ENCODE results near the gene ACVRL1. TPM values are rescaled to one million over a fixed set of nuclear protein-coding genes. Genes with fewer than 3 reads are reported as not detected.

Gene ACVRL1
- total and polyA plus RNA-seq, 2 experiments from 2014 or later = 1.4 to 4.6 TPM

DNA sequence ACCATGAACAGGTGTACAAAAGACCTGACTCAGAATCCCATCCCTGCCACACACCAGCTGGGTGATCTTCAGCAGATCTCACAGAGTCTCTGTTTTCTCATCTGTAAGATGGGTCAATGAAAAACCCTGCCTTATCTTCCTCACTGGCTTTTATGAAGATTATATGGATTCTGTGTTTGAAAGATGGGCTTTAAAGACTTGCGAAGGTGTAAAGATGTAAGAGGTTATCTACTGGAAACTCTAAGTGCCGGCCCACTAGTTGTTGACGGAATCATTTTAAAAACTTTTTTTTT, 34.7 kb upstream of the ACVRL1 start:
- WGBS (ENCODE audit: low lambda C conversion rate, missing lambda C conversion rate) = 90% methylated on average over 3 of the region's 3 CpGs
- H2AFZ ChIP-seq = no peak overlapping the region
- DNase-seq (ENCODE audit: low spot score) = no peak
- no peak overlapping the region for H3K4me2 ChIP-seq
- H4K20me1 ChIP-seq (ENCODE audit: insufficient read depth, poor library complexity, severe bottlenecking) = no peaks in the 10 kb centered on the region
- H3K9me3 ChIP-seq (ENCODE audit: low read depth) = no peaks in the 10 kb centered on the region
- H3K36me3 ChIP-seq (replicated peaks; ENCODE audit: insufficient read depth, low read depth) = no peaks in the 10 kb centered on the region
- H3K4me1 ChIP-seq (ENCODE audit: insufficient read depth) = peaks cover 15% of the 10 kb centered on the region
- H3K27me3 ChIP-seq = peaks cover 8% of the 10 kb centered on the region
- H3K4me3 ChIP-seq = no peak overlapping the region
- H3K79me2 ChIP-seq = no peaks in the 10 kb centered on the region
- no peaks in the 10 kb centered on the region for H3K9me2 ChIP-seq (replicated peaks; ENCODE audit: insufficient read depth)
- TF ChIP-seq, protein P1, sequence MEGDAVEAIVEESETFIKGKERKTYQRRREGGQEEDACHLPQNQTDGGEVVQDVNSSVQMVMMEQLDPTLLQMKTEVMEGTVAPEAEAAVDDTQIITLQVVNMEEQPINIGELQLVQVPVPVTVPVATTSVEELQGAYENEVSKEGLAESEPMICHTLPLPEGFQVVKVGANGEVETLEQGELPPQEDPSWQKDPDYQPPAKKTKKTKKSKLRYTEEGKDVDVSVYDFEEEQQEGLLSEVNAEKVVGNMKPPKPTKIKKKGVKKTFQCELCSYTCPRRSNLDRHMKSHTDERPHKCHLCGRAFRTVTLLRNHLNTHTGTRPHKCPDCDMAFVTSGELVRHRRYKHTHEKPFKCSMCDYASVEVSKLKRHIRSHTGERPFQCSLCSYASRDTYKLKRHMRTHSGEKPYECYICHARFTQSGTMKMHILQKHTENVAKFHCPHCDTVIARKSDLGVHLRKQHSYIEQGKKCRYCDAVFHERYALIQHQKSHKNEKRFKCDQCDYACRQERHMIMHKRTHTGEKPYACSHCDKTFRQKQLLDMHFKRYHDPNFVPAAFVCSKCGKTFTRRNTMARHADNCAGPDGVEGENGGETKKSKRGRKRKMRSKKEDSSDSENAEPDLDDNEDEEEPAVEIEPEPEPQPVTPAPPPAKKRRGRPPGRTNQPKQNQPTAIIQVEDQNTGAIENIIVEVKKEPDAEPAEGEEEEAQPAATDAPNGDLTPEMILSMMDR (IDR thresholded peaks at IDR 0.05; ENCODE audit: poor library complexity) = no peak
- TF ChIP-seq EZH2phosphoT487 (IDR thresholded peaks at IDR 0.05; ENCODE audit: low read depth, severe bottlenecking, unreplicated experiment) (no peak), EZH2 (IDR thresholded peaks at IDR 0.05; ENCODE audit: borderline replicate concordance) (no peak)
- no peak overlapping the region for H3K27ac ChIP-seq

DNA sequence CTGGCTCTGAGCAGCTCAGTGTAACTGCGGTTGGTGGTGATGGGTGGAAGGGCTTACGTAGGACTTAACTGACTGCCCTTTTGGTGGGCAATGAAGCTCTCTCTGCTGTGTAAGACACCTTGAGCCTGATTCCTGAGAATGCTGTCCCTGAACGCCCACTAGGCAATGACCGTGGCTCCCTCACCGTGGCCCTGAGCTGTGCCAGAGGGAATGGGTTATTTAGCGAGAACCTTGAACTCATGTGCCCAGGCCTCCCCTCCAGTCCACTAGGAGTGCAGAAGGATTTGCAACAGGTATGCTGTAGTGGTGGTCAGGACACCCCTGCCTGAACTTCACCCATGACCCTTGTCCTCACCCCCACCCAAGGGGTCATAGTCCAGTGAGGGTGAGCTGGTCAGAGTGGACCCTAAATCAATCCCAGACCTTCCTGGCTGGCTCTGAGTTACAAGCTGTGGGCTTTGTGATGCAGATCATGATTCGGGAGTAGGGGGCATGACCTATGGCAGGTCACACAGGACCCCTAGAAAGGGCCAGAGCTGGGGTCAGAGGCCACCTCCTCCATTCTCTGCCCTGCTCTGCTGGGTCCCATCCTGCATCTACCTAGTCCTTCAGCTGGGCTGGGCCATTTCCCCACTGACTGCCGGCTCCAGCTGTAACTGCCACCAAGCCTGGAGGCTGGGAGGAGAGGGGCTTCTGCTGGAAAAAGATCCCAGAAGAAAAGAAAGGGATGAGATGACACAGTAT, 33.9 kb upstream of the ACVRL1 start:
- no peaks in the 10 kb centered on the region for H3K9me3 ChIP-seq (ENCODE audit: low read depth)
- WGBS (ENCODE audit: low lambda C conversion rate, missing lambda C conversion rate) = 78% methylated on average over 8 of the region's 8 CpGs
- no peak for TF ChIP-seq EZH2phosphoT487 (IDR thresholded peaks at IDR 0.05; ENCODE audit: low read depth, severe bottlenecking, unreplicated experiment)
- no peak for TF ChIP-seq EZH2 (IDR thresholded peaks at IDR 0.05; ENCODE audit: borderline replicate concordance)
- TF ChIP-seq, protein P1 (IDR thresholded peaks at IDR 0.05; ENCODE audit: poor library complexity) = no peak
- no peak overlapping the region for H3K27ac ChIP-seq
- no peaks in the 10 kb centered on the region for H3K36me3 ChIP-seq (replicated peaks; ENCODE audit: insufficient read depth, low read depth)
- no peak overlapping the region for H3K4me2 ChIP-seq
- peaks cover 8% of the 10 kb centered on the region for H3K27me3 ChIP-seq
- H3K4me1 ChIP-seq (ENCODE audit: insufficient read depth) = peaks cover 14% of the 10 kb centered on the region
- H3K9me2 ChIP-seq (replicated peaks; ENCODE audit: insufficient read depth) = no peaks in the 10 kb centered on the region
- DNase-seq (ENCODE audit: low spot score) = no peak
- no peaks in the 10 kb centered on the region for H3K79me2 ChIP-seq
- no peak overlapping the region for H2AFZ ChIP-seq
- no peaks in the 10 kb centered on the region for H4K20me1 ChIP-seq (ENCODE audit: insufficient read depth, poor library complexity, severe bottlenecking)
- no peak overlapping the region for H3K4me3 ChIP-seq

DNA sequence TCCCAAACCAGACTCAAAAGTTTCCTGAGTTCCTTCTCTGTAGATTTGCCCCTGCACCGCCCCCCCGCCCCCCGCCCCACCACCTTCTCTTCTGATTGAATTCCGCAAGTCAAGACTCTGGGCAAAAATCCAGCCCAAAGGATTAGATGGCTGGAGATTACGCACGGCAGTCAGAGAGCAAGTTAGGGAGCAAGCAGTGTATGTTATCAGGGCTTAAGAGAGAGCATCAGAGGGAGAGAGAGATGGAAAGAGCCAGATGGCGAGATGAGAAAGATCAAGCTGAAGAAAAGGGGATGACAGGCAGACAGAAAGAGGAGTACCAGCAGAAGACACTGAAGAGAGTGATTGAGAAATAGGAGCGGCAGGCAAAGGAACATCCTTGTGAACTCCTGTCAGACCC, 33.3 kb upstream of the ACVRL1 start:
- Histone ChIP-seq H4K20me1 (ENCODE audit: insufficient read depth, poor library complexity, severe bottlenecking) (no peaks in the 10 kb centered on the region), H3K36me3 (replicated peaks; ENCODE audit: insufficient read depth, low read depth) (no peaks in the 10 kb centered on the region)
- no peak for DNase-seq (ENCODE audit: low spot score)

More for the DNA sequence above, 33.3 kb upstream of the ACVRL1 start:
- no peak overlapping the region for H3K27ac ChIP-seq
- 34% methylated on average over 7 of the region's 8 CpGs for WGBS (ENCODE audit: low lambda C conversion rate, missing lambda C conversion rate)
- H3K27me3 ChIP-seq = peaks cover 7% of the 10 kb centered on the region
- H3K9me2 ChIP-seq (replicated peaks; ENCODE audit: insufficient read depth) = no peaks in the 10 kb centered on the region
- no peaks in the 10 kb centered on the region for H3K79me2 ChIP-seq
- peaks cover 9% of the 10 kb centered on the region for H3K4me1 ChIP-seq (ENCODE audit: insufficient read depth)
- H3K4me3 ChIP-seq = no peak overlapping the region
- H2AFZ ChIP-seq = no peak overlapping the region
- no peak for TF ChIP-seq EZH2 (IDR thresholded peaks at IDR 0.05; ENCODE audit: borderline replicate concordance)
- no peak for TF ChIP-seq EZH2phosphoT487 (IDR thresholded peaks at IDR 0.05; ENCODE audit: low read depth, severe bottlenecking, unreplicated experiment)
- TF ChIP-seq, protein P1 (IDR thresholded peaks at IDR 0.05; ENCODE audit: poor library complexity) = no peak
- no peak overlapping the region for H3K4me2 ChIP-seq
- no peaks in the 10 kb centered on the region for H3K9me3 ChIP-seq (ENCODE audit: low read depth)
